Putamen (tissue), 1 donor: Measurements from ENCODE around the gene KMT2B.

Source experiments
- DNase-seq: peaks from one replicate; pipeline ENCODE4 v3.0.0-alpha.2; 2016; ENCODE audit warnings: low spot score

Gene KMT2B

DNA sequence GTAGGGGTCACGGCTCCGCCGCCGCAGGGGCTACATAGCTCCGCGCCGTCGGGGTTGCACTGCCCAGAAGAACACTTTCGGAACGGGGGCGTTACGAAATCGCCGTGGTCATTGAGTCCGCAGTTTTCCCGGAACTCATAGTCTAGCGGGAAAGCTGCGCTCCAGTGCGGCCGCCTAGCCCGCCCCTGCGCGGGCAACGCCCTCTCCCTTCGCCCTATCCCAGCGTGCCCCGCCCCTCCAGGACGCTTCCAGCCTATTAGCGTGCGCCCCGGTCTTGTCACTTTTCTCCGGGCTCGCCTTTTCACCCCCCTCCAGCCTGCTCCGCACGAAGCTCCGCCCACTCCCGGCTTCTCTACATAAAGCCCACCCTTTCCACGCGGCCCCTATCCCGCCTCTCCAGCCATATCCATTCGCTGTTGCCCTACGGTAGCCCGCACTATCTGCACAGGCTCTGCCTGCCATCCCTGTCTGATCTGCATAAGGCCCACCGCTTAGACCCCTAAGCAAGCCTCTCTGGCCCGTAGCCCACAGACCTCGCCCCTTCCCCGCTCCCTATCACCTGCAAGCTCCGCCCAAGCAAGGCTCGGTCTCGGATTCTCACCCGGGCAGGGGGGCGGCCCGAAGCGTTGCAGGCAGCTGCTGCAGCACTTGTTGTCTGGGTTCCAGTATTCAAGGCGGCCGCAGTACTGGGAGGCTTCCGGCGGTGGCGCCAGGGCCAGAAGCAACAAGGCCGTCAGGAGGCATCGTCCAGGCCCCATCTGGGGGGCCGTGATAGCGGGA is 22.8 kb downstream of the KMT2B start:
- peak; percentile 98 for DNase-seq

DNA sequence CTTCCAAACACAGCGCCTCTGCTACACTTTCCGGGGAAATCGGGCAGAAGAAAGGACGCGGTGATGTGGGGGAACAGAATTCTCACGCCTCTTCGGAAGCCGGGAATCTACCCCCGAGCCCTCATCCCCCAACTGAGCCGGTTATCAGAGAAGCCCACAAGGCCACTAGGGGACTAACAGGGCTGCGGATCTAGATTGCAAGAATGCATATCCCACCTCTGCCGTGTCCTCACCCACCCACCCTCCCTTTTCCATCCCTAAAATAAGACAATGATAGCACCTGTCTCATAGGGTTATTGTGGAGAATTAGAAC is 23.4 kb downstream of the KMT2B start:
- DNase-seq, result no peak

DNA sequence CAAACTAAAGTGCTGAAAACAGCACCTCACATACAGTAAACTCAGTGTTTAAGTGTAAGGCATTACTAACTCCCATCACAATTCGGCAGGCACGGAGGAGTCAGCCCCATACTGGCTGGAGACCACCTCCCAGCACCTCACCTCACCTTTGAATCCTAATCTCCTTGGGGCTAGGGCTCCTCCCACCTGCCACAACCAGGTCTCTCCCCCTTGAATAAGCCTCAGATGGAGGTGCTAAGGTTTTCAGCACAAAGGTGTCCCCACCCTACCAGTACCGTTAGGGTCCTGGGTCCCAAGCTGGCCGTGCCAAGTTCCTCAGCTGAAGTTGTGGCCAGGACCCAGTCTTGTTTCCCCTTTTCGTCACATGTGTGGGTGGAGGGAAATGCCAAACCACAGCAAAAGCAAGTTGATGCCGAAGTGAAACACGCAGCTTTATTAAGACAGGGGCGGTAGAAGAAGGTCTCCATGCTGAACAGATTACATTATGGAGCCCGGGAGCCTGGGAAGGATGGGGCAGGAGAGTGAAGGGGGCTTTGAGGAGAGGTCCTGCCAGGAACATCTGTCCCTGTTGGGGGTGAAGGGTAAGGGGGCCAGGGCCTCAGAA is 24.4 kb downstream of the KMT2B start, which contains the start of gene IGFLR1:
Gene IGFLR1, minus strand, starts transcription at position 332 of the 604 bp plus-strand sequence. CDS start 1,272 bp downstream, outside the sequence.
- no peak for DNase-seq

GRCh38 chr19:35743640-35744429 is 26.0 kb downstream of the KMT2B start:
- DNase-seq, result no peak

DNA sequence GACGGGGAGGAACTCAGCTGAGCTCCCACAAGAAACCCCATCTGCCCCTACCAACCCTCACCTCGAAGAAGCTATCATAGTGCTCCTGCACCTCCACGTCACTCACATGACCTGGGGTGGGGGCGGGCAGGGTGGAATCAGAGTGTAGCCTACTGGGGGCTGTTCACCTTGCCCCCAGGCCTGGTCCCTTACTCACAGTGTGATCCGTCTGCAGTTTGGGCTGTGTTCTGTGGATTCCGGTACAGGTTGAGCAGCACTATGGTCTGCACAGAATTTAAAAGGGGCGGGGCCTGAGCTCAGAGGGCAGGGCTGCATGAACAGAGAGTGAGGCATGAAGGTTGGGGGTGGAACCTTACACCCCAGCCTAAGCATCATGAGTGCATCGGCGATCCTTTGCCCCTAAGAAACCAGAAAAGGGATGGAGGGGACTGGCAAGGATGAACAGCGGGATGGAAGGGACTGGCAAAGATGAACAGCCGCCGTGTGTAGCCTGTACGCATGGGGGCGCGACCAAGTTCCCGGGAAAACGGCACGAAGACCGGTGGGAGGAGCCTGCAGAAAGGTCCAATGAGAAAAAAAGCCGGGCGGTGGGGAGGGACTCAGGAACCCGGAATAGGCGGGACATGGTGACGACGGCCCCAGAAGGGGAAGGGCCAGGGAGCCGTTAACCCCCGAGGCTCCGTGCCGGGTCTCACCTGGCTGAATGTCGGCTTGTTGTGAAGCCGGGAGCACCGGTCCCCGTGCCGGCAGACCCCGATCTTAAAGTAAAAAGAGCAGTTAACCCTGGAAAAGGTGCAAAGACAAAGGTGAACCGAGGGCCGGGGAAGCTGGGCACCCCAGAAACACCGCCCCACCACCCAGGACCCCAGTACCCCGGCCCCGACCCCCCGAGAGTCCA is 26.9 kb downstream of the KMT2B start:
- peak; percentile 96 for DNase-seq

GRCh38 chr19:35745328-35746086 is 27.7 kb downstream of the KMT2B start, which contains the start of the genes PSENEN and U2AF1L4:
PSENEN (plus strand) TSS chr19:35745651; CDS start chr19:35745931, 280 bp downstream.
U2AF1L4 (minus strand) TSS chr19:35745418; CDS start chr19:35745391, 27 bp downstream.
- peak; percentile 100 for DNase-seq

GRCh38 chr19:35746087-35746462 is 28.3 kb downstream of the KMT2B start:
- DNase-seq, result no peak

- no peak for DNase-seq
Measured at GRCh38 chr19:35746531-35746930, 28.7 kb downstream of the KMT2B start.

- DNase-seq, result peak; percentile 100
Measured at GRCh38 chr19:35748106-35749020, 30.6 kb downstream of the KMT2B start, which contains the start of gene LIN37. LIN37 (plus strand) TSS chr19:35748576; CDS start chr19:35748725, 149 bp downstream.

GRCh38 chr19:35750167-35750566 is 32.4 kb downstream of the KMT2B start:
- no peak for DNase-seq

DNA sequence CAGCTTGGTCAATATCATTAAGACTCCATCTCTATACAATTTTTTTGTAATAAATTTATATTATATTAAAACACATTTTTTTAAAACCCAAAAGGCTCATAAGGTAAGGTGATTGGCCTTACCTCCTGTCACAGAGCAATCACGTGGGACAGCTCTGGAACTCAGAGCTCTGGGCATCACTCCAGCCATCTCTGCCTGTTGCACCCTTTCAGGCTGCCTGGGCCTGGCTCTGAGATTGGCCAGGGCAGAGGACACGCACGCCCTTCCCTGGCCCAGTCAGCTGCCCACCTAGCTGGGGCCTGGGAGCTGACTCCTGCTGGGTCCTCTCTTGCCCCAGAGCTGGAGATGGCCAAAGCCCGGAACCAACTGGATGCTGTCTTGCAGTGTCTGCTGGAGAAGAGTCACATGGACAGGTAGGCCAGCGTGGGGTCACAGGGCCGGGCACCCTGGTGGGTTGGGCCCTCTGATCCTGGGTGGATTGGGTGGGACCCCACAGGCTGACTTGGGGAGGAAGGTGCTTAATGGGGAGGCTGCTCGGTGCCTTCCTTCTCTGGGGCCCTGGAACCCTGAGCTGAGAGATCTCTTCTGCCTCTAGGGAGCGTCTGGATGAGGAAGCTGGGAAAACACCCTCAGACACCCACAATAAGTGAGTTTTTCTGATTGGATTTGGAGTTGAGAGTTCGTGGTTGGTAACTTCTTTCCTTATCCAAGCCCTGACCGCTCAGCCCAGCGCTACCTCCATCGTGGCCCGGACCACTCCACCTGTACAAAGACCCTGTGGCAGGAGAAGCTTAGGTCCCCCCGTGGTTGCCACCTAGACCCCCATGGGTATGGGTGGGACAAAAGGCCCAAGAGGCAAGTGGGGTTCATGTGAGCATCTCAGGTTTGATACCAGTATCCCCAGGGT is 34.3 kb downstream of the KMT2B start:
- DNase-seq, result no peak

- DNase-seq, result no peak
Measured at GRCh38 chr19:35752746-35753350, 35.0 kb downstream of the KMT2B start.

- DNase-seq, result no peak
Measured at GRCh38 chr19:35753634-35754369, 36.0 kb downstream of the KMT2B start.

DNA sequence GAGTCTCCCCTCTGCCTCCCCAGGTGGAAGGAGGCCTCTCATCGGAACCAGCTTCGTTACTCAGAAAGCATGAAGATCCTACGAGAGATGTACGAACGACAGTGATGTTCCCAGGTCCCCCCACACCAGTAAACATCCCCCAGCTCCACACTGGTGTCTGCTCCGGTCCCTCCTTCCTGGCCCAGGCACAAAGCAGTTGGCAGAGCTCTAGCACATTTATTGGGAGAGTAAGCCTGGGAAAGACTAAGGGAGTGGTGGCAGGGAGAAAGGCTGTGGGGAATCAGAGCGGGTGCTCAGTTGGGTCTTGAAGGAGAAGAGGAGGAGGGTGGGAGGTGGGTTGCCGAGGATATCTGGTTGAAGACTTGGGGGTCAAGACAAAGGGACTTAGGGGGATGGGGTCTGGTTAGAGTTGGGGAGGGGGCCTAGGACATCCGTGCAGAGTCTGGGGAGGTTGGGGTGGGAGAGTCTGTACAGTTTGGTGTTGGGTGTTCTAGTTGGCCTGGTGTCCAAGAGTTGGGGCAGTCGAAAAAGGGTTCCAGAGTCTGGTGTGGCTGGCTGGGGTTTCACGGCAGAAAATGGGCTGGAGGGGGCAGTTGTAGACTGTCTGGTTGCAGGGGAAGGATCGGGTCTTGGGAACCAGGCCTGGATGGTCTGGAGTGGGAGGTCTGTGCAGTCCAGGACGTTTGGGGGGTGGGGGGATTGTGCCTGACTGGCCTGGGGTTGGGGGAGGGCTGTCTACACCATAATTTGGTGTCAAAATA is 36.7 kb downstream of the KMT2B start:
- no peak for DNase-seq

GRCh38 chr19:35755131-35755549 is 37.3 kb downstream of the KMT2B start:
- no peak for DNase-seq

DNA sequence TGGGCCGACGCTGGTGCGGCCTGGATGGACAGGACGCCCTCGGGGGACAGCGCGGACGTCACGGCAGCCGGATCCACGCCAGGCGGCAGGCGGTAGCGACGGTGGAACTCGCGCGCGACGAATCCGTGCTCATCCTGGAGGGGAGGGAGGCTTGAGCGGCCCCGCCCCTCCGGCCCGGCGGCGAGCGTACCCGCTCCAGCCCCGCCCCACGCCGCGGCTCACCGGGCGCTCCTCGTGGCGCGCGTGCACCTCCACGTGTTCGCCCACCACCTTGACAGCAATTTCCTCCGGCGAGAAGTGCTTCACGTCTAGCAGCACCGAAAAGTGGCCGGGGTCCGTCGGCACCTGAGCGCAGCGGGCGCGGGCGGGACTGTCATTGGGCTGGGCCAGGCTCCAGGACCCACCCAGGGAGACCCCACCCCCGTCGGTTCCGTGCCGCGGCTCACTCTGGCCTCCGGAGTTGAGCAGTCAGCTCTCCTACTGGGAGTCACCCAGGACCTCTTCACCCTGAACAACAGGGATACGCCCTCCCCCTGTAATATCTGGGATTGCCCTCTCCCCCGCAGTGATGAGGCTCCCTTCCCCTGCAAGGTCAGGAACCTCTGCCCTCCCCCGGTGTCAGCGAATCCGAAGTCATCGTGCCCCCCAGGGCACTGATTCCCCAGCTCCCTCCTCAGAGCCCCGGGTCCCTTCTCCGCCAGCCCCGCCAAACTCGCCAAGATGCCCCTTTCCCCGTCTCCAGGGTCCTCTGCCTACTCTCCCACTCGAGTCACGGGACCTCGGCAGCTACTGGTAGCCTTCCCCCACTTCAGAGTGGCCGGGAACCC is 38.0 kb downstream of the KMT2B start:
- no peak for DNase-seq
